HEK293 (cell line): Measurements from ENCODE around the gene SERPINB5.

ENCODE experiments used
- CTCF ChIA-PET: fragments of 350-600 bp; formaldehyde crosslinking; extraction: SDS; loops from one replicate; lab custom pipeline; 2021; ENCODE audit warnings: antibody characterized with exemption; lab: Yijun Ruan, JAX
- POLR2A ChIA-PET: fragments of 300-600 bp; formaldehyde crosslinking; extraction: SDS; loops from one replicate; lab custom pipeline; 2020; ENCODE audit warnings: antibody characterized with exemption, inconsistent platforms; lab: Yijun Ruan, JAX
- H3K27ac ChIP-seq: fragments of 200-500 bp; sonication (Bioruptor generic); 2 replicates; pipeline ENCODE4 v1.5.1; 2014; ENCODE audit warnings: low read depth, low read length, control low read depth, inconsistent platforms; ENCODE audit errors: extremely low read depth
- H3K36me3 ChIP-seq, 2 experiments: fragments of 200-500 bp in 1 of 2; sonication (Bioruptor generic) in 1 of 2; 1 replicate in 1 of 2; 2 replicates in 1 of 2; pipeline ENCODE4 v1.5.1; 2014 to 2017; ENCODE audit warnings: inconsistent platforms in 2 of 2, low read length in 2 of 2; ENCODE audit not compliant: control insufficient read depth in 2 of 2, insufficient read depth in 1 of 2
- H3K4me1 ChIP-seq: fragments of 200-500 bp; sonication (Bioruptor generic); 2 replicates; pipeline ENCODE4 v1.5.1; 2014; ENCODE audit warnings: mild to moderate bottlenecking, low read length, inconsistent platforms; ENCODE audit not compliant: control insufficient read depth, insufficient read depth
- H3K4me3 ChIP-seq: 2 replicates; pipeline ENCODE4 v1.5.1; 2011; ENCODE audit warnings: low read depth, mild to moderate bottlenecking, control low read depth, low read length, moderate library complexity
- H3K9me3 ChIP-seq: fragments of 200-500 bp; sonication (Bioruptor generic); 2 replicates; pipeline ENCODE4 v1.5.1; 2014; ENCODE audit warnings: low read depth, low read length, inconsistent platforms; ENCODE audit not compliant: control insufficient read depth, insufficient read depth
- ELK4 ChIP-seq: IDR thresholded peaks from 2 replicates; pipeline ENCODE4 v1.6.1; 2011; ENCODE audit warnings: mild to moderate bottlenecking, low read depth, low read length, borderline replicate concordance
- KLF17 ChIP-seq: fragments of 450-650 bp; formaldehyde crosslinking; IDR thresholded peaks from 2 replicates; pipeline ENCODE4 v1.5.1; 2016; ENCODE audit warnings: missing biosample characterization, missing genetic modification characterization
- SCRT2 ChIP-seq: fragments of 450-650 bp; formaldehyde crosslinking; IDR thresholded peaks from 2 replicates; pipeline ENCODE4 v1.5.1; 2016; ENCODE audit warnings: missing biosample characterization, missing genetic modification characterization
- ZFP37 ChIP-seq: fragments of 450-650 bp; formaldehyde crosslinking; IDR thresholded peaks from 2 replicates; pipeline ENCODE4 v1.5.1; 2016; ENCODE audit warnings: missing biosample characterization, missing genetic modification characterization
- ZNF2 ChIP-seq: fragments of 450-650 bp; formaldehyde crosslinking; IDR thresholded peaks from 2 replicates; pipeline ENCODE4 v1.5.1; 2016; ENCODE audit warnings: missing biosample characterization, missing genetic modification characterization
- ZNF202 ChIP-seq: fragments of 450-650 bp; formaldehyde crosslinking; IDR thresholded peaks from 2 replicates; pipeline ENCODE4 v1.5.1; 2016; ENCODE audit warnings: missing biosample characterization, missing genetic modification characterization, borderline replicate concordance
- ZNF274 ChIP-seq, 2 experiments: fragments of 200-500 bp in 1 of 2; fragments of 450-650 bp in 1 of 2; sonication (Bioruptor generic) in 1 of 2; formaldehyde crosslinking in 1 of 2; IDR thresholded peaks; 2 replicates each; pipeline versions ENCODE4 v1.5.1 to v1.6.1; 2014 to 2016; ENCODE audit warnings: borderline replicate concordance in 1 of 2, inconsistent platforms in 1 of 2, low read length in 1 of 2, missing biosample characterization in 1 of 2, missing genetic modification characterization in 1 of 2
- ZNF335 ChIP-seq: fragments of 450-650 bp; formaldehyde crosslinking; conservative IDR thresholded peaks from 2 replicates; pipeline ENCODE4 v1.5.1; 2016; ENCODE audit warnings: missing biosample characterization, missing genetic modification characterization
- ZNF514 ChIP-seq: fragments of 450-650 bp; formaldehyde crosslinking; IDR thresholded peaks from 2 replicates; pipeline ENCODE4 v1.5.1; 2016; ENCODE audit warnings: missing biosample characterization, missing genetic modification characterization
- ZNF544 ChIP-seq: fragments of 450-650 bp; formaldehyde crosslinking; IDR thresholded peaks from 2 replicates; pipeline ENCODE4 v1.5.0; 2017; ENCODE audit warnings: missing biosample characterization, missing genetic modification characterization
- ZNF571 ChIP-seq: fragments of 450-650 bp; formaldehyde crosslinking; IDR thresholded peaks from 2 replicates; pipeline ENCODE4 v1.5.0; 2017; ENCODE audit warnings: missing biosample characterization, missing genetic modification characterization
- ZNF654 ChIP-seq: fragments of 450-650 bp; formaldehyde crosslinking; IDR thresholded peaks from 2 replicates; pipeline ENCODE4 v1.5.1; 2016; ENCODE audit warnings: low read depth, missing biosample characterization, missing genetic modification characterization
- ZNF76 ChIP-seq: fragments of 450-650 bp; formaldehyde crosslinking; IDR thresholded peaks from 2 replicates; pipeline ENCODE4; 2016; ENCODE audit warnings: low read depth, missing biosample characterization, missing genetic modification characterization, borderline replicate concordance
- ZNF792 ChIP-seq: fragments of 450-650 bp; formaldehyde crosslinking; IDR thresholded peaks from 2 replicates; pipeline ENCODE4 v1.5.1; 2016; ENCODE audit warnings: missing biosample characterization, missing genetic modification characterization
- ZNF843 ChIP-seq: fragments of 450-650 bp; formaldehyde crosslinking; IDR thresholded peaks from 2 replicates; pipeline ENCODE4 v1.5.1; 2016; ENCODE audit warnings: missing biosample characterization, missing genetic modification characterization
- TF ChIP-seq, protein P1 (sequence below): fragments of 450-650 bp; formaldehyde crosslinking; IDR thresholded peaks from 2 replicates; pipeline ENCODE4 v1.5.1; 2016; ENCODE audit warnings: missing biosample characterization, missing genetic modification characterization
- TF ChIP-seq, protein P2 (sequence below): fragments of 450-650 bp; formaldehyde crosslinking; IDR thresholded peaks from 2 replicates; pipeline ENCODE4 v1.5.1; 2016; ENCODE audit warnings: missing biosample characterization, missing genetic modification characterization, borderline replicate concordance

SERPINB5 gene

DNA sequence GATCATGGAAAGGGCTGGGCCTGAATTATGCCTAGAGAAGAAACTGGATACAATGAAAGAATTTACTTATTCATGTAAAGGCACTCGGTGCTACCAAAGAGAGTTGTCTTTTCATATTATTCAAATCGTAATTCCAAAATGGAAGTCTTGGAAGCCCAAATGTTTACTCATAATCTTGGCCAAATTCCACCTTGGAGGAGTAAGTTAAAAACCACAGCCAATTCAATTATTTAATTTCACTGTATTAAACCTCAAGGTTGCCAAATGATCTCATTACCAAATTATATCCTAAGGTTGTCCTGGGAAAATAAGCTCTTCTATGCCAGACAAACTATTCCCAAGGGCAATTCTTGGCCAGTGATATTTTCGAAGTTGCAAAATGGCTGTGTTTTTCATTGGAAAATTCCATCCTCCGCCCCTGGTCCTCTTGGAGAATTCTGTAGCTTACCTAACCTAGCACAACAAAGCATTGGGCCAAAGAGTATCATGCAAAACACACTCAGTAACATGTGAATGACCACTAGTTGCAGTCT, 43.4 kb upstream of the SERPINB5 start:
- TF ChIP-seq ZNF202 (tag by site-specific recombination) (no peak), SCRT2 (no peak), ZNF76 (tag by site-specific recombination) (no peak), ELK4 (no peak), ZNF514 (tag by site-specific recombination) (no peak), ZNF571 (tag by site-specific recombination) (no peak), ZNF2 (tag by site-specific recombination) (no peak), KLF17 (no peak), ZNF274 (IDR thresholded peaks at IDR 0.05; ENCODE audit: low read length) (no peak), ZNF274 (tag by site-specific recombination; IDR thresholded peaks at IDR 0.05; ENCODE audit: borderline replicate concordance) (no peak)
- TF ChIP-seq, all 188 proteins: peak for 0
- Histone ChIP-seq H3K36me3 (no peaks in the 10 kb centered on the region), H3K9me3 (no peaks in the 10 kb centered on the region), H3K4me1 (no peaks in the 10 kb centered on the region), H3K4me3 (no peak overlapping the region), H3K27ac (no peak overlapping the region)
- POLR2A ChIA-PET, result no interaction called here
- CTCF ChIA-PET, result no interaction called here

DNA sequence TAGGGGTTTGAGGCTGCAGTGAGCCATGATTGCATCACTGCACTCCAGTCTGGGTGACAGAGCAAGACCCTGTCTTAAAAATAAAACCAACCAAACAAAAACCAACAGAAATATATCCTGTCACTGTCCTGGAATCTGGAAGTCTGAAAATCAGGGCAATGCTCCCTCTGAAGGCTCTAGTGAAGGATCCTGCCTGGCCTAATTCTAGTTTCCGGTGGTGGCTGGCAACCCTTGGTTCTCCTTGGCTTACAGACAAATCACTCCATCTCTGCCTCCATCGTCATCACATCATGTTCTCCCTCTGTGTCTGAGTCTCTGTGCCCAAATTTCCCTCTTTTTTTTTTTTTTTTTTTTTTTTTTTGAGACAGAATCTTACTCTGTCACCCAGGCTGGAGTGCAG, 38.6 kb upstream of the SERPINB5 start:
- Histone ChIP-seq H3K9me3 (no peaks in the 10 kb centered on the region), H3K27ac (no peak overlapping the region), H3K4me3 (no peak overlapping the region), H3K36me3 (no peaks in the 10 kb centered on the region), H3K4me1 (no peaks in the 10 kb centered on the region)
- POLR2A ChIA-PET, result interaction anchor here (1.2 kb wide), 1 partner anchor 71 kb away, joined by 3 read pairs; no protein-coding TSS in a partner anchor
- CTCF ChIA-PET, result interaction anchor here (0.6 to 6.7 kb wide), 34 partner anchors 7 to 853 kb away, joined by 3 to 76 read pairs (median 7); partner anchors contain the start of gene VPS4B
- TF ChIP-seq ZNF654, result no peak
- TF ChIP-seq, protein P1, sequence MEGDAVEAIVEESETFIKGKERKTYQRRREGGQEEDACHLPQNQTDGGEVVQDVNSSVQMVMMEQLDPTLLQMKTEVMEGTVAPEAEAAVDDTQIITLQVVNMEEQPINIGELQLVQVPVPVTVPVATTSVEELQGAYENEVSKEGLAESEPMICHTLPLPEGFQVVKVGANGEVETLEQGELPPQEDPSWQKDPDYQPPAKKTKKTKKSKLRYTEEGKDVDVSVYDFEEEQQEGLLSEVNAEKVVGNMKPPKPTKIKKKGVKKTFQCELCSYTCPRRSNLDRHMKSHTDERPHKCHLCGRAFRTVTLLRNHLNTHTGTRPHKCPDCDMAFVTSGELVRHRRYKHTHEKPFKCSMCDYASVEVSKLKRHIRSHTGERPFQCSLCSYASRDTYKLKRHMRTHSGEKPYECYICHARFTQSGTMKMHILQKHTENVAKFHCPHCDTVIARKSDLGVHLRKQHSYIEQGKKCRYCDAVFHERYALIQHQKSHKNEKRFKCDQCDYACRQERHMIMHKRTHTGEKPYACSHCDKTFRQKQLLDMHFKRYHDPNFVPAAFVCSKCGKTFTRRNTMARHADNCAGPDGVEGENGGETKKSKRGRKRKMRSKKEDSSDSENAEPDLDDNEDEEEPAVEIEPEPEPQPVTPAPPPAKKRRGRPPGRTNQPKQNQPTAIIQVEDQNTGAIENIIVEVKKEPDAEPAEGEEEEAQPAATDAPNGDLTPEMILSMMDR (tag by site-specific recombination), result no peak
- TF ChIP-seq ZFP37 (tag by site-specific recombination), result no peak
- no peak for TF ChIP-seq ZNF843 (tag by site-specific recombination)

- CTCF ChIA-PET, result interaction anchor here (0.6 to 6.7 kb wide), 61 partner anchors 9 to 1193 kb away, joined by 3 to 76 read pairs (median 4); partner anchors contain the start of genes SERPINB5 and VPS4B
- Histone ChIP-seq H3K9me3 (no peaks in the 10 kb centered on the region), H3K4me3 (no peak overlapping the region), H3K36me3 (no peaks in the 10 kb centered on the region), H3K27ac (no peak overlapping the region), H3K4me1 (no peaks in the 10 kb centered on the region)
- POLR2A ChIA-PET, result interaction anchor here (1.6 kb wide), 1 partner anchor 17 kb away, joined by 4 read pairs; the partner anchor contains the start of gene VPS4B
- TF ChIP-seq, protein P2, sequence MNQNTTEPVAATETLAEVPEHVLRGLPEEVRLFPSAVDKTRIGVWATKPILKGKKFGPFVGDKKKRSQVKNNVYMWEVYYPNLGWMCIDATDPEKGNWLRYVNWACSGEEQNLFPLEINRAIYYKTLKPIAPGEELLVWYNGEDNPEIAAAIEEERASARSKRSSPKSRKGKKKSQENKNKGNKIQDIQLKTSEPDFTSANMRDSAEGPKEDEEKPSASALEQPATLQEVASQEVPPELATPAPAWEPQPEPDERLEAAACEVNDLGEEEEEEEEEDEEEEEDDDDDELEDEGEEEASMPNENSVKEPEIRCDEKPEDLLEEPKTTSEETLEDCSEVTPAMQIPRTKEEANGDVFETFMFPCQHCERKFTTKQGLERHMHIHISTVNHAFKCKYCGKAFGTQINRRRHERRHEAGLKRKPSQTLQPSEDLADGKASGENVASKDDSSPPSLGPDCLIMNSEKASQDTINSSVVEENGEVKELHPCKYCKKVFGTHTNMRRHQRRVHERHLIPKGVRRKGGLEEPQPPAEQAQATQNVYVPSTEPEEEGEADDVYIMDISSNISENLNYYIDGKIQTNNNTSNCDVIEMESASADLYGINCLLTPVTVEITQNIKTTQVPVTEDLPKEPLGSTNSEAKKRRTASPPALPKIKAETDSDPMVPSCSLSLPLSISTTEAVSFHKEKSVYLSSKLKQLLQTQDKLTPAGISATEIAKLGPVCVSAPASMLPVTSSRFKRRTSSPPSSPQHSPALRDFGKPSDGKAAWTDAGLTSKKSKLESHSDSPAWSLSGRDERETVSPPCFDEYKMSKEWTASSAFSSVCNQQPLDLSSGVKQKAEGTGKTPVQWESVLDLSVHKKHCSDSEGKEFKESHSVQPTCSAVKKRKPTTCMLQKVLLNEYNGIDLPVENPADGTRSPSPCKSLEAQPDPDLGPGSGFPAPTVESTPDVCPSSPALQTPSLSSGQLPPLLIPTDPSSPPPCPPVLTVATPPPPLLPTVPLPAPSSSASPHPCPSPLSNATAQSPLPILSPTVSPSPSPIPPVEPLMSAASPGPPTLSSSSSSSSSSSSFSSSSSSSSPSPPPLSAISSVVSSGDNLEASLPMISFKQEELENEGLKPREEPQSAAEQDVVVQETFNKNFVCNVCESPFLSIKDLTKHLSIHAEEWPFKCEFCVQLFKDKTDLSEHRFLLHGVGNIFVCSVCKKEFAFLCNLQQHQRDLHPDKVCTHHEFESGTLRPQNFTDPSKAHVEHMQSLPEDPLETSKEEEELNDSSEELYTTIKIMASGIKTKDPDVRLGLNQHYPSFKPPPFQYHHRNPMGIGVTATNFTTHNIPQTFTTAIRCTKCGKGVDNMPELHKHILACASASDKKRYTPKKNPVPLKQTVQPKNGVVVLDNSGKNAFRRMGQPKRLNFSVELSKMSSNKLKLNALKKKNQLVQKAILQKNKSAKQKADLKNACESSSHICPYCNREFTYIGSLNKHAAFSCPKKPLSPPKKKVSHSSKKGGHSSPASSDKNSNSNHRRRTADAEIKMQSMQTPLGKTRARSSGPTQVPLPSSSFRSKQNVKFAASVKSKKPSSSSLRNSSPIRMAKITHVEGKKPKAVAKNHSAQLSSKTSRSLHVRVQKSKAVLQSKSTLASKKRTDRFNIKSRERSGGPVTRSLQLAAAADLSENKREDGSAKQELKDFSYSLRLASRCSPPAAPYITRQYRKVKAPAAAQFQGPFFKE (tag by site-specific recombination), result no peak
- TF ChIP-seq ZNF792 (tag by site-specific recombination) (no peak), ZNF335 (tag by site-specific recombination) (peak; percentile 54; the same call in 1 of the 2 replicates), ZNF654 (peak; percentile 88), ZNF544 (no peak)
- TF ChIP-seq, protein P1 (tag by site-specific recombination), result peak; percentile 72
Observed at GRCh38 chr18:63439334-63439733, 37.4 kb upstream of the SERPINB5 start.
